ENCODE results near the gene ATP8B1. TPM values are rescaled to one million over a fixed set of nuclear protein-coding genes. Genes with fewer than 3 reads are reported as not detected.

The ATP8B1 gene
- total RNA-seq, 1 donor from 2014 or later, result 66.7 TPM

- Mint-ChIP-seq H3K36me3 (ENCODE audit: low read depth, unreplicated experiment) (no peaks in the 10 kb centered on the region), H3K27ac (ENCODE audit: unreplicated experiment) (no peak overlapping the region), H3K27me3 (ENCODE audit: unreplicated experiment) (peaks cover 2% of the 10 kb centered on the region), H3K9me3 (ENCODE audit: unreplicated experiment) (no peaks in the 10 kb centered on the region), H3K4me1 (ENCODE audit: unreplicated experiment) (peaks cover 5% of the 10 kb centered on the region), H3K4me3 (ENCODE audit: unreplicated experiment) (no peak overlapping the region)
- no peak for DNase-seq (ENCODE audit: low spot score)
- no peak for TF ChIP-seq CTCF (IDR thresholded peaks at IDR 0.05; ENCODE audit: unreplicated experiment)
Measured at GRCh38 chr18:57811477-57812125, 8.5 kb upstream of the ATP8B1 start.

- Mint-ChIP-seq H3K27me3 (ENCODE audit: unreplicated experiment) (peaks cover 6% of the 10 kb centered on the region), H3K27ac (ENCODE audit: unreplicated experiment) (no peak overlapping the region), H3K4me1 (ENCODE audit: unreplicated experiment) (peaks cover 13% of the 10 kb centered on the region), H3K36me3 (ENCODE audit: low read depth, unreplicated experiment) (peaks cover 4% of the 10 kb centered on the region), H3K9me3 (ENCODE audit: unreplicated experiment) (no peaks in the 10 kb centered on the region), H3K4me3 (ENCODE audit: unreplicated experiment) (no peak overlapping the region)
- no peak for DNase-seq (ENCODE audit: low spot score)
- TF ChIP-seq CTCF (IDR thresholded peaks at IDR 0.05; ENCODE audit: unreplicated experiment), result no peak
Measured at GRCh38 chr18:57809190-57809589, 6.1 kb upstream of the ATP8B1 start.

- Mint-ChIP-seq H3K4me3 (ENCODE audit: unreplicated experiment) (no peak overlapping the region), H3K4me1 (ENCODE audit: unreplicated experiment) (peaks cover 18% of the 10 kb centered on the region), H3K27me3 (ENCODE audit: unreplicated experiment) (peaks cover 7% of the 10 kb centered on the region), H3K36me3 (ENCODE audit: low read depth, unreplicated experiment) (peaks cover 4% of the 10 kb centered on the region), H3K27ac (ENCODE audit: unreplicated experiment) (no peak overlapping the region), H3K9me3 (ENCODE audit: unreplicated experiment) (no peaks in the 10 kb centered on the region)
- DNase-seq (ENCODE audit: low spot score), result no peak
- no peak for TF ChIP-seq CTCF (IDR thresholded peaks at IDR 0.05; ENCODE audit: unreplicated experiment)
Measured at GRCh38 chr18:57807336-57808117, 4.4 kb upstream of the ATP8B1 start.

- H3K27me3 Mint-ChIP-seq (ENCODE audit: unreplicated experiment), result peaks cover 9% of the 10 kb centered on the region
- H3K4me1 Mint-ChIP-seq (ENCODE audit: unreplicated experiment), result peaks cover 18% of the 10 kb centered on the region
- no peak for DNase-seq (ENCODE audit: low spot score)
- peaks cover 4% of the 10 kb centered on the region for H3K36me3 Mint-ChIP-seq (ENCODE audit: low read depth, unreplicated experiment)
- TF ChIP-seq CTCF (IDR thresholded peaks at IDR 0.05; ENCODE audit: unreplicated experiment), result no peak
- H3K4me3 Mint-ChIP-seq (ENCODE audit: unreplicated experiment), result no peak overlapping the region
- H3K27ac Mint-ChIP-seq (ENCODE audit: unreplicated experiment), result no peak overlapping the region
- H3K9me3 Mint-ChIP-seq (ENCODE audit: unreplicated experiment), result no peaks in the 10 kb centered on the region
Measured at GRCh38 chr18:57806978-57807285, 3.8 kb upstream of the ATP8B1 start.
